NCI-H1694 (cell line): ENCODE results near the gene TIMM29.
"Not testable (repeated sequence)": the region's sequence is repeated elsewhere in the genome, so short reads cannot be mapped to it uniquely, and the experiment has no call there.

Experiments used
- DNase-seq: peaks from one replicate; lab custom pipeline; 2025; lab: John Stamatoyannopoulos, UW

The TIMM29 gene

GRCh38 chr19:10912619-10913018, 16.0 kb upstream of the TIMM29 start:
- no peak for DNase-seq

GRCh38 chr19:10913716-10914340, 14.8 kb upstream of the TIMM29 start:
- no peak for DNase-seq

GRCh38 chr19:10915130-10916091, 13.2 kb upstream of the TIMM29 start:
- DNase-seq, result no peak

- no peak for DNase-seq
Measured at GRCh38 chr19:10916602-10917001, 12.0 kb upstream of the TIMM29 start.

- no peak for DNase-seq
Measured at GRCh38 chr19:10918359-10918758, 10.3 kb upstream of the TIMM29 start.

GRCh38 chr19:10919352-10920287, 9.0 kb upstream of the TIMM29 start:
- DNase-seq, result no peak

GRCh38 chr19:10920288-10920655, 8.3 kb upstream of the TIMM29 start:
- DNase-seq, result no peak

GRCh38 chr19:10920781-10921180, 7.8 kb upstream of the TIMM29 start:
- no peak for DNase-seq

GRCh38 chr19:10921199-10921909, 7.3 kb upstream of the TIMM29 start:
- no peak for DNase-seq

GRCh38 chr19:10921910-10922637, 6.5 kb upstream of the TIMM29 start:
- no peak for DNase-seq

GRCh38 chr19:10922638-10923014, 6.0 kb upstream of the TIMM29 start:
- DNase-seq, result no peak

- no peak for DNase-seq
Measured at GRCh38 chr19:10923260-10924112, 5.1 kb upstream of the TIMM29 start.

GRCh38 chr19:10924597-10924996, 4.0 kb upstream of the TIMM29 start:
- no peak for DNase-seq

GRCh38 chr19:10927730-10928562, 665 bp upstream of the TIMM29 start:
- no peak for DNase-seq

- DNase-seq, result no peak
Measured at GRCh38 chr19:10929402-10929794, 787 bp downstream of the TIMM29 start.

- no peak for DNase-seq
Measured at GRCh38 chr19:10935371-10936059, 6.9 kb downstream of the TIMM29 start.

GRCh38 chr19:10936661-10937084, 8.1 kb downstream of the TIMM29 start:
- DNase-seq, result peak; percentile 79

- DNase-seq, result not testable (repeated sequence)
Measured at GRCh38 chr19:10941649-10942048, 13.0 kb downstream of the TIMM29 start.
